ENCODE data around the gene ZBED4. TPM values are rescaled to one million over a fixed set of nuclear protein-coding genes. Genes with fewer than 3 reads are reported as not detected.
A peak's percentile ranks its signal among the peaks of the same experiment; 100 is the strongest.

ZBED4 gene
- total and polyA plus RNA-seq, 2 donors (not counting 1 experiment from before 2014, with no cell fraction given): 3.5 to 6.3 TPM

- H3K4me3 ChIP-seq (replicated peaks in 1 of 4; ENCODE audit: control extremely low read depth in 1 of 4, insufficient read depth in 1 of 4, low read depth in 3 of 4, low read length in 4 of 4): peak overlapping the region in 1 of 4 experiments; percentile 63
- no peaks in the 10 kb centered on the region for H3K36me3 ChIP-seq (ENCODE audit: control insufficient read depth, insufficient read depth, low read length)
- H4K20me1 ChIP-seq (ENCODE audit: control insufficient read depth, extremely low read depth, insufficient read depth, low read length): no peaks in the 10 kb centered on the region
- H2AFZ ChIP-seq (ENCODE audit: low read length): no peak overlapping the region
- no peaks in the 10 kb centered on the region for H3K27me3 ChIP-seq (ENCODE audit: control insufficient read depth, insufficient read depth, low read length)
- TF ChIP-seq EZH2 (IDR thresholded peaks at IDR 0.05; ENCODE audit: low read length, missing control alignments): no peak
- no peak for TF ChIP-seq CTCF (conservative IDR thresholded peaks at IDR 0.05 in 1 of 2, IDR thresholded peaks at IDR 0.05 in 1 of 2; ENCODE audit: low read depth in 1 of 2, low read length in 2 of 2)
- H3K79me2 ChIP-seq (ENCODE audit: control insufficient read depth, insufficient read depth, low read length): no peaks in the 10 kb centered on the region
- H3K4me1 ChIP-seq (ENCODE audit: control insufficient read depth, extremely low read depth, insufficient read depth, low read length): peaks cover 24% of the 10 kb centered on the region
- no peak overlapping the region for H3K4me2 ChIP-seq (ENCODE audit: extremely low read depth, insufficient read depth, low read length)
- H3K9me3 ChIP-seq (ENCODE audit: control insufficient read depth, insufficient read depth, low read depth, low read length): no peaks in the 10 kb centered on the region
- H3K27ac ChIP-seq (ENCODE audit: insufficient read depth, low read length): no peak overlapping the region
- no peak for DNase-seq (ENCODE audit: low read depth in 2 of 2)
- no peak overlapping the region for H3K9ac ChIP-seq (ENCODE audit: insufficient read depth, low read length)
Observed at GRCh38 chr22:49933236-49934159, 79.9 kb downstream of the ZBED4 start.

GRCh38 chr22:49934160-49934890, 80.7 kb downstream of the ZBED4 start:
- peak overlapping the region; percentile 71 for H3K4me2 ChIP-seq (ENCODE audit: extremely low read depth, insufficient read depth, low read length)
- peak overlapping the region; percentile 75 for H3K9ac ChIP-seq (ENCODE audit: insufficient read depth, low read length)
- DNase-seq (ENCODE audit: low read depth in 2 of 2): peak; percentile 47 to 61

More at GRCh38 chr22:49934160-49934890, 80.7 kb downstream of the ZBED4 start:
- Histone ChIP-seq H3K4me1 (ENCODE audit: control insufficient read depth, extremely low read depth, insufficient read depth, low read length) (peaks cover 24% of the 10 kb centered on the region), H3K36me3 (ENCODE audit: control insufficient read depth, insufficient read depth, low read length) (no peaks in the 10 kb centered on the region), H3K27me3 (ENCODE audit: control insufficient read depth, insufficient read depth, low read length) (no peaks in the 10 kb centered on the region), H3K4me3 (replicated peaks in 1 of 4; ENCODE audit: control extremely low read depth in 1 of 4, insufficient read depth in 1 of 4, low read depth in 3 of 4, low read length in 4 of 4) (peak overlapping the region; percentile 20 to 63 (median 38)), H3K27ac (ENCODE audit: insufficient read depth, low read length) (peak overlapping the region; percentile 63), H3K9me3 (ENCODE audit: control insufficient read depth, insufficient read depth, low read depth, low read length) (no peaks in the 10 kb centered on the region), H2AFZ (ENCODE audit: low read length) (no peak overlapping the region), H3K79me2 (ENCODE audit: control insufficient read depth, insufficient read depth, low read length) (no peaks in the 10 kb centered on the region), H4K20me1 (ENCODE audit: control insufficient read depth, extremely low read depth, insufficient read depth, low read length) (no peaks in the 10 kb centered on the region)
- no peak for TF ChIP-seq CTCF (conservative IDR thresholded peaks at IDR 0.05 in 1 of 2, IDR thresholded peaks at IDR 0.05 in 1 of 2; ENCODE audit: low read depth in 1 of 2, low read length in 2 of 2)
- no peak for TF ChIP-seq EZH2 (IDR thresholded peaks at IDR 0.05; ENCODE audit: low read length, missing control alignments)

Data from fibroblast of lung (primary cell).